Liver (tissue), 3 donors: ENCODE data around the gene PROX2.

Experiments
- ATF3 ChIP-seq: IDR thresholded peaks from 2 replicates; pipeline ENCODE4 v1.6.1; 2016; ENCODE audit warnings: antibody characterized with exemption
- CTCF ChIP-seq: fragments of 150-350 bp; IDR thresholded peaks from 2 replicates; pipeline ENCODE4 v1.5.1; 2017; ENCODE audit warnings: improper control_type of control experiment, low read depth, low read length; ENCODE audit not compliant: missing input control
- NR2F2 ChIP-seq: IDR thresholded peaks from 2 replicates; pipeline ENCODE4 v1.6.1; 2016; ENCODE audit warnings: antibody characterized with exemption
- REST ChIP-seq: IDR thresholded peaks from 2 replicates; pipeline ENCODE4 v1.6.1; 2016; ENCODE audit warnings: antibody characterized with exemption, mild to moderate bottlenecking
- TAF1 ChIP-seq: conservative IDR thresholded peaks from 2 replicates; pipeline ENCODE4 v1.6.1; 2016; ENCODE audit warnings: antibody characterized with exemption, mild to moderate bottlenecking
- ZBTB33 ChIP-seq: IDR thresholded peaks from 2 replicates; pipeline ENCODE4 v1.6.1; 2016; ENCODE audit warnings: antibody characterized with exemption
- donor health status: healthy.
- donor health status: healthy.

- peak; percentile 80 for TF ChIP-seq CTCF
- no peak for TF ChIP-seq NR2F2
- no peak for TF ChIP-seq REST
- TF ChIP-seq ATF3: no peak
- TF ChIP-seq TAF1: no peak
- TF ChIP-seq ZBTB33: no peak
These were observed 14.8 kb downstream of the PROX2 start for GRCh38 chr14:74860899-74861733.
